Natural killer cell (primary cell): Measurements from ENCODE around the gene PDK4. TPM values are rescaled to one million over a fixed set of nuclear protein-coding genes. Genes with fewer than 3 reads are reported as not detected.
"Not testable (repeated sequence)": the region's sequence is repeated elsewhere in the genome, so short reads cannot be mapped to it uniquely, and the experiment has no call there.

Experiments used
- ATAC-seq, 3 donors: fragments of 150-1000 bp in 2 of 3; fragments of 200-7000 bp in 1 of 3; cut with Tn5 transposase; 1 replicate in 1 of 3; 2 replicates in 2 of 3; pipeline ENCODE4 v1.10.0; 2021; ENCODE audit warnings: mild to moderate bottlenecking in 2 of 3, moderate library complexity in 2 of 3
- DNase-seq, 2 donors: peaks; one replicate each; pipeline versions ENCODE4 v3.0.0 to v3.0.0-alpha.2; 2013 to 2021; ENCODE audit warnings: mixed read lengths in 1 of 2
- H3K27ac ChIP-seq: one replicate; pipeline ENCODE4 v1.5.1; 2013; ENCODE audit warnings: mild to moderate bottlenecking, low read length
- H3K27me3 ChIP-seq: one replicate; pipeline ENCODE4 v1.6.1; 2013; ENCODE audit warnings: low read length; ENCODE audit not compliant: control insufficient read depth, insufficient read depth
- H3K36me3 ChIP-seq: one replicate; pipeline ENCODE4 v1.6.1; 2013; ENCODE audit warnings: low read length; ENCODE audit not compliant: control insufficient read depth, insufficient read depth
- H3K4me1 ChIP-seq: one replicate; pipeline ENCODE4 v1.6.1; 2013; ENCODE audit warnings: low read length; ENCODE audit not compliant: control insufficient read depth, insufficient read depth
- H3K4me3 ChIP-seq: one replicate; pipeline ENCODE4 v1.5.1; 2013; ENCODE audit warnings: low read length
- H3K9me3 ChIP-seq: one replicate; pipeline ENCODE4 v1.6.1; 2013; ENCODE audit warnings: low read length; ENCODE audit not compliant: control insufficient read depth, insufficient read depth
- H3K27ac Mint-ChIP-seq, 2 donors: one replicate each; pipeline ENCODE4 v1.8.0; 2022; ENCODE audit warnings: mild to moderate bottlenecking in 2 of 2, mixed read lengths in 2 of 2, moderate library complexity in 1 of 2
- H3K27me3 Mint-ChIP-seq, 2 donors: one replicate each; pipeline ENCODE4 v1.8.0; 2022; ENCODE audit warnings: low read depth in 2 of 2, mixed read lengths in 2 of 2
- H3K36me3 Mint-ChIP-seq: one replicate; pipeline ENCODE4 v1.8.0; 2022; ENCODE audit warnings: mixed read lengths
- H3K4me1 Mint-ChIP-seq, 2 donors: one replicate each; pipeline ENCODE4 v1.8.0; 2022; ENCODE audit warnings: mixed read lengths in 2 of 2
- H3K4me3 Mint-ChIP-seq: one replicate; pipeline ENCODE4 v1.8.0; 2022; ENCODE audit warnings: mild to moderate bottlenecking, moderate library complexity, mixed read lengths
- H3K9me3 Mint-ChIP-seq, 2 donors: one replicate each; pipeline ENCODE4 v1.8.0; 2022; ENCODE audit warnings: mixed read lengths in 2 of 2
- CTCF ChIP-seq: fragments of 200-600 bp; IDR thresholded peaks from one replicate; pipeline ENCODE4 v1.8.0; 2022; ENCODE audit warnings: antibody characterized with exemption
- WGBS: methylation state at CpG from one replicate; pipeline ENCODE4 v1.1.7; 2013; ENCODE audit warnings: missing lambda C conversion rate; ENCODE audit not compliant: insufficient coverage; 5-methylcytosine and 5-hydroxymethylcytosine counted together
- intact Hi-C: fragments of 100-400 bp; cut with micrococcal nuclease; formaldehyde crosslinking; loops from one replicate; pipeline ENCODE4 v1.14.2; 2022
- total RNA-seq, 4 donors: library from RNA; stranded (reverse); fragments of 120-200 nt in 1 of 4; gene quantifications; one replicate each; pipeline versions ENCODE4 v1.2.3 to v1.2.4, GENCODE V29; 2013 to 2022

Gene PDK4
- total RNA-seq, 3 donors from 2014 or later (not counting 1 experiment from before 2014, with no cell fraction given) = 0.78 to 3.8 (median 2.3) TPM

- TF ChIP-seq CTCF = no peak
- H3K36me3 Mint-ChIP-seq = peaks cover 11% of the 10 kb centered on the region
- peak overlapping the region; percentile 60 to 89 for H3K27ac Mint-ChIP-seq
- H3K27me3 Mint-ChIP-seq = no peaks in the 10 kb centered on the region
- peak; percentile 88 to 91 (median 90) for ATAC-seq
- H3K27me3 ChIP-seq = no peaks in the 10 kb centered on the region
- H3K27ac ChIP-seq = peak overlapping the region; percentile 47
- no peak overlapping the region for H3K4me3 ChIP-seq
- H3K4me1 Mint-ChIP-seq = peaks cover 66 to 72% of the 10 kb centered on the region in 2 donors
- peak overlapping the region; percentile 86 for H3K4me3 Mint-ChIP-seq
- intact Hi-C loops = no loop called here
- H3K4me1 ChIP-seq = peaks cover 36% of the 10 kb centered on the region
- H3K9me3 Mint-ChIP-seq = peaks cover 0 to 2% of the 10 kb centered on the region in 2 donors
- peak; percentile 6 to 30 for DNase-seq
- WGBS = 7% methylated on average over 9 of the region's 10 CpGs
- no peaks in the 10 kb centered on the region for H3K9me3 ChIP-seq
- no peaks in the 10 kb centered on the region for H3K36me3 ChIP-seq
Observed at GRCh38 chr7:95608359-95609173, 12.2 kb upstream of the PDK4 start.

- H3K27me3 ChIP-seq = no peaks in the 10 kb centered on the region
- intact Hi-C loops = no loop called here
- Mint-ChIP-seq H3K27ac (peak overlapping the region; percentile 60 to 89), H3K4me3 (peak overlapping the region; percentile 86), H3K4me1 (peaks cover 66% of the 10 kb centered on the region in 2 donors), H3K36me3 (peaks cover under 1% of the 10 kb centered on the region), H3K9me3 (no peaks in the 10 kb centered on the region), H3K27me3 (no peaks in the 10 kb centered on the region)
- peaks cover 36% of the 10 kb centered on the region for H3K4me1 ChIP-seq
- TF ChIP-seq CTCF = no peak
- WGBS = 94% methylated on average over 3 of the region's 3 CpGs
- no peaks in the 10 kb centered on the region for H3K36me3 ChIP-seq
- H3K4me3 ChIP-seq = no peak overlapping the region
- no peak overlapping the region for H3K27ac ChIP-seq
- no peak for DNase-seq
- H3K9me3 ChIP-seq = no peaks in the 10 kb centered on the region
- ATAC-seq = no peak
Observed at GRCh38 chr7:95607561-95607960, 11.2 kb upstream of the PDK4 start.

- H3K9me3 Mint-ChIP-seq = no peaks in the 10 kb centered on the region
- no peaks in the 10 kb centered on the region for H3K36me3 Mint-ChIP-seq
- DNase-seq (no peak), ATAC-seq (no peak)
- Histone ChIP-seq H3K36me3 (no peaks in the 10 kb centered on the region), H3K9me3 (no peaks in the 10 kb centered on the region), H3K4me3 (no peak overlapping the region), H3K27ac (no peak overlapping the region), H3K4me1 (peaks cover 34% of the 10 kb centered on the region), H3K27me3 (no peaks in the 10 kb centered on the region)
- peaks cover 43 to 45% of the 10 kb centered on the region in 2 donors for H3K4me1 Mint-ChIP-seq
- no peak for TF ChIP-seq CTCF
- intact Hi-C loops = no loop called here
- H3K27me3 Mint-ChIP-seq = no peaks in the 10 kb centered on the region
- H3K4me3 Mint-ChIP-seq = no peak overlapping the region
- no peak overlapping the region for H3K27ac Mint-ChIP-seq
- WGBS = 95% methylated on average over 21 of the region's 21 CpGs
Observed at GRCh38 chr7:95605275-95605674, 9.0 kb upstream of the PDK4 start.

GRCh38 chr7:95604811-95605210, 8.5 kb upstream of the PDK4 start:
- H3K4me3 Mint-ChIP-seq, H3K36me3 Mint-ChIP-seq, H3K36me3 ChIP-seq, DNase-seq, ATAC-seq, H3K4me3 ChIP-seq, H3K27ac Mint-ChIP-seq, H3K9me3 ChIP-seq, H3K27me3 ChIP-seq, H3K9me3 Mint-ChIP-seq, H3K27me3 Mint-ChIP-seq, H3K27ac ChIP-seq, intact Hi-C loops: not testable (repeated sequence)
- peaks cover 30% of the 10 kb centered on the region for H3K4me1 ChIP-seq
- 83% methylated on average over 3 of the region's 3 CpGs for WGBS
- H3K4me1 Mint-ChIP-seq = peaks cover 38 to 41% of the 10 kb centered on the region in 2 donors

GRCh38 chr7:95604397-95604796, 8.1 kb upstream of the PDK4 start:
- H3K4me1 ChIP-seq = peaks cover 26% of the 10 kb centered on the region
- H3K36me3 ChIP-seq, H3K27me3 Mint-ChIP-seq, H3K36me3 Mint-ChIP-seq, H3K27me3 ChIP-seq, H3K9me3 ChIP-seq, H3K9me3 Mint-ChIP-seq, H3K4me3 Mint-ChIP-seq, H3K4me3 ChIP-seq, H3K27ac ChIP-seq, ATAC-seq, DNase-seq, intact Hi-C loops, H3K27ac Mint-ChIP-seq: not testable (repeated sequence)
- WGBS = 86% methylated on average over 2 of the region's 2 CpGs
- H3K4me1 Mint-ChIP-seq = peaks cover 34 to 37% of the 10 kb centered on the region in 2 donors
